Retinal pigment epithelial cell (primary cell): ENCODE measurements around the gene WBP2.
"Not testable (repeated sequence)": the region's sequence is repeated elsewhere in the genome, so short reads cannot be mapped to it uniquely, and the experiment has no call there.

Experiments used
- DNase-seq: peaks from one replicate; pipeline ENCODE4 v3.0.0-alpha.2; 2010; ENCODE audit warnings: low read depth
- H3K4me3 ChIP-seq: 2 replicates; pipeline ENCODE4 v1.5.1; 2011; ENCODE audit warnings: mild to moderate bottlenecking, low read length, control low read depth, moderate library complexity
- TF ChIP-seq, protein P1 (sequence below): conservative IDR thresholded peaks from 2 replicates; pipeline ENCODE4 v1.5.1; 2011; ENCODE audit warnings: low read depth, low read length, control low read depth, inconsistent platforms

The WBP2 gene

DNA sequence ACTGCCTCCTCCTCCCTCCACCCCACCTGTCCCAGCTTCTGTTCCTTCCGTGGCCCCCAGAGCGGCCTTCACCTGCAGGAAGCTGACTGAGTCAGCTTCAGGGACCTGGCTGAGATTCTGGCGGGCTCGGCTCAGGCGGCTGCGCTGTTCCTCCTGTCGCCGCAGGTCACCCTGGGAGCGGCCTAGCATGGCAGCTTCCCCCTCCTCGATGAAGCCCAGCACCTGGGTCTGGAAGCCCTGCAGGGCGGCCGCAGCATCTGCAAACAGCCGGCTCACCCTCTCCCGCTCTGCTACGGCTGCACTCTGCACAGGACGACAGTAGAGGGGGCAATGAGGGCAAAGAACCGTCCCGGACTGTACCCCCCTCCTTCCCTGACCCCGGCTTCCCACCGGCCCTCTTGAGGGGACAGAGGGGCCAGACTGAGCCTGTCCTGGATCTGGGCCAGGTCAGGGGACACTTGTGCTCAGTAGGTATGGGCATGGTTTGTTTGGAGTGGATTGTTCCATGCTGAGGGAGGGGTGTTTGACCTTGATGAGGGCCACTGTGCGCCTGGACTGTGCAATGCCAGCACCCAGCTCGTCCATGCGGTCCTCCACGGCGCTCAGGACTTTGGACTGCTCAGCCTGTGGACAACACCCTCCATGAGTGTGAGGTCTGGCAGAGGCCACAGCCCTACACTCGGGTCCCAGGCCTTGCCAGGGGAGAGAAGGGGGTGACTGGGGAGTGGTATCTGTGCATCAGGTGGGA lies 21.2 kb upstream of the WBP2 start:
- DNase-seq: no peak
- peak overlapping the region; percentile 75 for H3K4me3 ChIP-seq
- TF ChIP-seq, protein P1, sequence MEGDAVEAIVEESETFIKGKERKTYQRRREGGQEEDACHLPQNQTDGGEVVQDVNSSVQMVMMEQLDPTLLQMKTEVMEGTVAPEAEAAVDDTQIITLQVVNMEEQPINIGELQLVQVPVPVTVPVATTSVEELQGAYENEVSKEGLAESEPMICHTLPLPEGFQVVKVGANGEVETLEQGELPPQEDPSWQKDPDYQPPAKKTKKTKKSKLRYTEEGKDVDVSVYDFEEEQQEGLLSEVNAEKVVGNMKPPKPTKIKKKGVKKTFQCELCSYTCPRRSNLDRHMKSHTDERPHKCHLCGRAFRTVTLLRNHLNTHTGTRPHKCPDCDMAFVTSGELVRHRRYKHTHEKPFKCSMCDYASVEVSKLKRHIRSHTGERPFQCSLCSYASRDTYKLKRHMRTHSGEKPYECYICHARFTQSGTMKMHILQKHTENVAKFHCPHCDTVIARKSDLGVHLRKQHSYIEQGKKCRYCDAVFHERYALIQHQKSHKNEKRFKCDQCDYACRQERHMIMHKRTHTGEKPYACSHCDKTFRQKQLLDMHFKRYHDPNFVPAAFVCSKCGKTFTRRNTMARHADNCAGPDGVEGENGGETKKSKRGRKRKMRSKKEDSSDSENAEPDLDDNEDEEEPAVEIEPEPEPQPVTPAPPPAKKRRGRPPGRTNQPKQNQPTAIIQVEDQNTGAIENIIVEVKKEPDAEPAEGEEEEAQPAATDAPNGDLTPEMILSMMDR: peak; percentile 29

DNA sequence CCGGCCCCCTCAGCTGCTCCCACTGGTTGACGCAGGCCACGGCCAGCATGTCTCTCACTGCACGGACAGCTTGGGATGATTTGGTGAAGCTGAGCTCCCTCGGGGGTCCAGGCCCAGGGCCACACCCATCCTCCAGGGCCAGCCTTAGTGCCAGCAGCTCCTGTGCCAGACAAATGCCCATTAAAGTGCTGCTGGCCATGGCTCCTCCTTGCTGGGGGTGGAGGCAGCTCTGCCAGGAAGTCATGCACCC lies 20.7 kb upstream of the WBP2 start:
- DNase-seq: no peak
- TF ChIP-seq, protein P1: no peak
- peak overlapping the region; percentile 75 for H3K4me3 ChIP-seq

DNA sequence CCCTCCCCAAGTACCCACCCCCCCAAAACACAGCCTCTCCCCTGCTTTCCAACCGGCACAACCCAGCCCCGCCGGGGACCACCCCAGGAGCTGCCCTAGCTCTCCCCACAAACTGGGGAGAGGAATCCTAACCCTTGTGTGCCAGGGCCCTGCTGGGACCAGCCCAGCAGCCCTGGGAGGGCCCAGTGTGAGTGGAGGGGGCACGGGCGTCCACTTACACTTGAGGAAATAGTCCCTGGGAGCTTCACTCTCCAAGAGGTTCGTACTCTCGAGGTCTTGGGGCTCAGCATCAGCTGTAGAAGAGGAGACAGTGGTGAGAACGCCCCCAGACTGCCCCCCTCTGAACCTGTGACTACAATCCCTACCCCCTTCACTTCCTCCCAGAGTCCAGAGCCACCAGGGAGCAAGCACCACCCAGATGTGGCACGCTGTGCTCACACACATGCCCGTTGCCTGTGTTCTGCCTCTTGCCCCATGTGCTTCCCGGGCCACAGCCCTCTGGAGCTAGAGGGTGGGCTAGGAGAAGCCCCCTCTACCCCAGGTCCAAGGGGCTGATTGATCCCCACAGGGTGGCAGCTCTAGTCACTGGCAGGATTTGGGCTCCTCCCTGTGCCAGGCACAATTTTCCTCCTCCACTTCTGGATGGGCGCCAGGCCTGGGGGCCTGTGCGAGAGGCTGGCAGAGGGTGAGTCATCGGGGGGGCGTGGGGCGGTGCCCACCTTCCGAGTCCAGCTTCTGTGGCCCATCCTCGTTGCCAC lies 20.2 kb upstream of the WBP2 start:
- DNase-seq: no peak
- TF ChIP-seq, protein P1: no peak
- H3K4me3 ChIP-seq: no peak overlapping the region

DNA sequence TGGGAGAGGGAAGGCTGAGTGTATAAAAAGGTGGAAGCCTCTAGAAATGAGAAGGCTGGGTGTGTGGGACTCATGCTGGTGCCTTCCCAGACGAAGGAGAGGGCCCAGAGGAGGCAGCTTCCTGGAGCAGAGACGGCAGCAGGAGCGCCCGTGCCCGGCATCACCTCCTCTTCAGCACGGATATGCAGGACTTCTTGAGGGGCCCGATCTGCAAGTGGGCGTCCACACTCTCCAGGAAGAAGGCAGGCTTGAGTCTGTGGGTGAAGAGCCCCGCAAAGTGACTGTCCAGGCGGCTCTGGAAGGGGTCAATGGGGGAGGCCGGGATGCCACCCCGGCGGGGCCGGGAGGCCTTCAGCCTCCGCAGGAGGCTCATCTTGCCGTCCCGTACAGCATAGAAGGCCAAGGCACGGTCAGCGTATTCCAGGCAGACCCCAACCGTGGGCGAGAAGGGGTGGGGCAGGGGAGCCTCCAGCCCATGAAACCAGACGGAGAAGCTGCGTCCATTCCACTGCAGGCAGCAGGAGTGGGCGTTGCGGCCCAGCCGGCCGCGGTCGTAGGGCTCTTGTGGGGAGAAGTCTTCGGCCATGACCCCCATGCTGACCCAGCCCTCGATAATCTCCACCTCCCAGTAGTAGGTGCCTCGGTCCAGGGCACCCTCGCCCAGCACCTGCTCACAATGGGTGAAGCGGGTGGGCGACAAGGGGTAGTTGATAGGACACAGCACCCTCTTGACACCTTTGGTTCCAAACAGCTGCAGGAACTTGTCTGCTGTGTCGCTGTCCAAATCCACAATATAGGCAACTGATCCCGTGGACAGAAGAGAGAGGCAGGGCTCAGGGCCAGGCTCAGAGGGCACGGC lies 19.4 kb upstream of the WBP2 start:
- DNase-seq: no peak
- TF ChIP-seq, protein P1: no peak
- no peak overlapping the region for H3K4me3 ChIP-seq

DNA sequence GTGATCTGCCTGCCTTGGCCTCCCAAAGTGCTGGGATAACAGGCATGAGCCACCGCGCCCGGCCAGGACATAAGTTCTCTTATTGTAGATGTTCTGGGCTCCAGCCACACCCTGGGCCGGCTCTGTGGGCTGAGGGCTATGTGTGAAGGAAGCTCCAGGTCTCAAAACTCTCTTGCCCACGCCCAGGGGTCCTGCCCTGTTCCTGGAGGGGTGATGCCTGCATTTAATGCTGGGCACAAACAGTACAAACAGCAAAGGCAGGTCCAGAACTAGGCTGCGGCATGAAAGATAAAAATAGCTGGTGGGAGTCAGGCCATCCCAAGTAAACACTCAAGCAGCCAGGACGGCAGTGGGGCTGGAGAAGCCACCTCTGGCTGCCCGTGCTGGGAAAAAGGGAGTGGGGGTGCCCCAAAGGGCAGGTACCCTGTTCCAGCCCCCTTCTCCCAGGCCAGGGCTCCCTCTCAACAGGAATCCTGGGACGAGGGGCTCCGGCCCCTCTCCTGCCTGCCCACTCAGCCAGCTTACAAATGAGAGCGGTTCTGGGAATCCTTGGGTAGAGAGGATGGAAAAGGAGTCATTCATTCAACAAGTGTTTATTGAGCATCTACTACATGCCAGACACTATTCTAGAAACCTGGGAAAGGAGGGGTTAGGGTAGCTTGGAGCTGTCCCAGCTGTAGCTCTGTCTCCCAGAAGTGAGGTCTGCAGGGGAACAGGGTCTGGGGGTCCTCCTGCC lies 18.6 kb upstream of the WBP2 start:
- no peak overlapping the region for H3K4me3 ChIP-seq
- TF ChIP-seq, protein P1: no peak
- DNase-seq: no peak

DNA sequence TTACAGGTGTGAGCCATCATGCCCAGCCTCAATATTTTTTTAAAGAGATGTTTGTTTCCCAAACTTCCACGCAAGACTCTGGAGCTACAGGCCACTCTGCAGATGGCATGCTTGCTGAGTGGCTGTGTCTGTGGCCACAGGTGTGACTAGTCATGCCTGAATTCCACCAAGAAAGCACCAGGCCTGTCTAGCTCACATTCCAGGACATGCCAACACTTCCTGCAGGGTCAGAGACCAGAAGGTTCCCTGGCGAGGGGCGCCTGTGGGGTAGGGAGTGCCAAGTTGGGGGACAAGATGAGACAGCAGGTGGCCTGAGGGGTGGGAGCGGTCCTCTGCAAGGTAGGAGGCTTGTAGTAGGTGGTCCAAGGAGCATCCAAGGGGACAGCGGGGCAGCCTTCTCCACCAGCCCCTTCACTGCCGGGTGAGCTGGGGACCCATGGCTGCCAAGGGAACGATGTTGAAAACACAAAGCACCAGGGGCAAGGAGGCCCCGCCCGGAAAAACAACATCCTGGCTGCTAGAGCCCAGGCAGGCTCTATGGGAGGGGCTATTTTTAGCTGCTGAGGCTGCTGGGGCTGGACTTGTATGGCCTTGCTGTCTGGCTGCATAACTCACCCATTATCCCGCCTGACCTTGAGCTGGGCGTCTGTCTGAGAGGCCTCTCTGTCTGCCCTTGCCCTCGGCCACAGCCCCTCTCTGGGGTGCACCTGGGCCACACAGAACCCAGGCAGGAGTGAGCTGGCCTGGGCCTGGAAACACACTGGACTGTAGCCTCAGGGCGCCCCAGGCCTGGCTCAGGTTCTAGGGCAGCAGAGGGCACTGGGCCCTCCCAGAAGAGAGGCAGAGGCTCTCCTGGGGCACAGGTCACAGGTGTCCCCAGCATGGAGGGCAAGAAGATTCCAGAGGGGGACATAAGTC lies 17.6 kb upstream of the WBP2 start:
- peak; percentile 68 for DNase-seq
- no peak overlapping the region for H3K4me3 ChIP-seq
- TF ChIP-seq, protein P1: no peak

DNA sequence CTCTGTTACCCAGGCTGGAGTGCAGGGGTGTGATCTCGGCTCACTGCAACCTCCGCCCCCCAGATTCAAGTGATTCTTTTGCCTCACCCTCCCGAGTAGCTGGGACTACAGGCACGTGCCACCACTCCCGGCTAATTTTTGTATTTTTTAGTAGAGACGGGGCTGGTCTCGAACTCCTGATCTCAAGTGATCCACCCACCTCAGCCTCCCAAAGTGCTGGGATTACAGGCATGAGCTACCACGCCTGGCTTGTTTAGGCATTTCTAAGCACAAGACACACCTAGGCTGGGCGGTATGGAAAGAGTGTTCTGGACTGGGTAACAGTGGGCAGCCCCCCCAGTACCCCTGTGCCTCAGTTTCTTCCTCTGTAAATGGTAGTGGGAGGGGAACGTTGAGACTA lies 15.1 kb upstream of the WBP2 start:
- H3K4me3 ChIP-seq: not testable (repeated sequence)

More for the DNA sequence above, 15.1 kb upstream of the WBP2 start:
- not testable (repeated sequence) for DNase-seq
